HCT116 (cell line): Measurements from ENCODE around the gene FZR1. TPM values are rescaled to one million over a fixed set of nuclear protein-coding genes. Genes with fewer than 3 reads are reported as not detected.

ENCODE experiments used
- ATAC-seq: fragments of 200-7000 bp; cut with Tn5 transposase; 2 replicates; pipeline ENCODE4 v1.9.1; 2020; ENCODE audit warnings: mild to moderate bottlenecking, moderate library complexity
- BruUV-seq: library from RNA; stranded (reverse); fragments of 400-500 nt; replicated peaks from 2 replicates; lab custom pipeline; 2021; lab: Mats Ljungman, UMichigan
- CTCF ChIA-PET: fragments of 300-600 bp; sonication (Branson Sonifier 250); formaldehyde crosslinking; loops from one replicate; lab custom pipeline; 2021; ENCODE audit warnings: antibody characterized with exemption; lab: Charles Lee
- POLR2A ChIA-PET: fragments of 300-600, 350-600 bp; sonication (Branson Sonifier 250); formaldehyde crosslinking; loops from one replicate; lab custom pipeline; 2021; ENCODE audit warnings: antibody characterized with exemption; lab: Charles Lee
- RAD21 ChIA-PET, 2 experiments: fragments of 300-600 bp; sonication (Branson Sonifier 250); formaldehyde crosslinking; loops; one replicate each; lab custom pipeline; 2023; ENCODE audit warnings: low total read pairs in 2 of 2; ENCODE audit not compliant: uncharacterized antibody in 2 of 2, unreplicated experiment in 2 of 2, low non-redundant PET in 1 of 2; lab: Charles Lee
- DNase-seq: peaks from one replicate; pipeline ENCODE4 v3.0.0-alpha.2; 2010; ENCODE audit warnings: low read depth, low spot score
- H2AFZ ChIP-seq: fragments of 200-600 bp; shearing (Covaris generic), sonication (generic); 2 replicates; pipeline ENCODE4 v1.6.1; 2017; ENCODE audit warnings: low read depth, mixed run types, mixed read lengths, antibody characterized with exemption, low read length; ENCODE audit not compliant: poor library complexity, severe bottlenecking
- H3K27ac ChIP-seq: 2 replicates; pipeline ENCODE4 v1.5.1; 2012; ENCODE audit warnings: low read depth, low read length
- H3K27me3 ChIP-seq: fragments of 200-600 bp; sonication (generic); 2 replicates; pipeline ENCODE4 v1.6.1; 2016; ENCODE audit warnings: mixed run types, low read length, mixed read lengths; ENCODE audit not compliant: insufficient read depth
- H3K36me3 ChIP-seq, 2 experiments: fragments of 200-500 bp in 1 of 2; fragments of 200-600 bp in 1 of 2; sonication (Bioruptor generic) in 1 of 2; sonication (generic) in 1 of 2; 2 replicates each; pipeline versions ENCODE4 v1.5.1 to v1.6.1; 2014 to 2016; ENCODE audit warnings: low read length in 2 of 2, inconsistent platforms in 1 of 2, mixed read lengths in 1 of 2, mixed run types in 1 of 2; ENCODE audit not compliant: insufficient read depth in 2 of 2, control insufficient read depth in 1 of 2
- H3K4me1 ChIP-seq, 2 experiments: fragments of 200-600 bp in 1 of 2; sonication (generic) in 1 of 2; 2 replicates each; pipeline versions ENCODE4 v1.5.1 to v1.6.1; 2012 to 2017; ENCODE audit warnings: low read length in 2 of 2, inconsistent platforms in 1 of 2, mild to moderate bottlenecking in 1 of 2, mixed read lengths in 1 of 2, mixed run types in 1 of 2, moderate library complexity in 1 of 2; ENCODE audit not compliant: insufficient read depth in 2 of 2, control insufficient read depth in 1 of 2
- H3K4me2 ChIP-seq: fragments of 200-600 bp; sonication (generic); 2 replicates; pipeline ENCODE4 v1.6.1; 2017; ENCODE audit warnings: mixed run types, low read length, mixed read lengths
- H3K4me3 ChIP-seq, 2 experiments: fragments of 200-600 bp in 1 of 2; sonication (generic) in 1 of 2; replicated peaks in 1 of 2; 2 replicates each; pipeline ENCODE4 v1.5.1; 2011 to 2016; ENCODE audit warnings: low read length in 2 of 2, control low read depth in 1 of 2, low read depth in 1 of 2, mild to moderate bottlenecking in 1 of 2, mixed read lengths in 1 of 2, mixed run types in 1 of 2
- H3K79me2 ChIP-seq: fragments of 200-600 bp; sonication (generic); 2 replicates; pipeline ENCODE4 v1.6.1; 2017; ENCODE audit warnings: mild to moderate bottlenecking, mixed run types, low read length, moderate library complexity, mixed read lengths; ENCODE audit not compliant: insufficient read depth
- H3K9ac ChIP-seq: fragments of 200-600 bp; sonication (generic); 2 replicates; pipeline ENCODE4 v1.6.1; 2016; ENCODE audit warnings: low read length, mixed read lengths
- H3K9me2 ChIP-seq: fragments of 200-600 bp; sonication (generic), shearing (Covaris generic); 2 replicates; pipeline ENCODE4 v1.6.1; 2017; ENCODE audit warnings: mixed run types, mild to moderate bottlenecking, moderate library complexity; ENCODE audit not compliant: insufficient read depth
- H3K9me3 ChIP-seq, 2 experiments: fragments of 200-500 bp in 1 of 2; fragments of 200-600 bp in 1 of 2; sonication (Bioruptor generic) in 1 of 2; sonication (generic) in 1 of 2; 2 replicates each; pipeline ENCODE4 v1.6.1; 2014 to 2017; ENCODE audit warnings: low read length in 2 of 2, mixed read lengths in 2 of 2, inconsistent platforms in 1 of 2, low read depth in 1 of 2, mild to moderate bottlenecking in 1 of 2, mixed run types in 1 of 2, moderate library complexity in 1 of 2; ENCODE audit not compliant: control insufficient read depth in 1 of 2, insufficient read depth in 1 of 2
- H4K20me1 ChIP-seq: fragments of 200-600 bp; sonication (generic), shearing (Covaris generic); 2 replicates; pipeline ENCODE4 v1.6.1; 2017; ENCODE audit warnings: mixed run types, mild to moderate bottlenecking, moderate library complexity; ENCODE audit not compliant: insufficient read depth
- CBX3 ChIP-seq: IDR thresholded peaks from 2 replicates; pipeline ENCODE4 v1.6.1; 2012; ENCODE audit warnings: low read depth
- CEBPB ChIP-seq: IDR thresholded peaks from 2 replicates; pipeline ENCODE4 v1.6.1; 2012; ENCODE audit warnings: low read depth
- EGR1 ChIP-seq: IDR thresholded peaks from 2 replicates; pipeline ENCODE4 v1.6.1; 2012; ENCODE audit warnings: low read depth
- POLR2AphosphoS5 ChIP-seq: IDR thresholded peaks from 2 replicates; pipeline ENCODE4 v1.6.1; 2011; ENCODE audit warnings: mild to moderate bottlenecking, low read depth, low read length, moderate library complexity
- SP1 ChIP-seq: IDR thresholded peaks from 2 replicates; pipeline ENCODE4 v1.6.1; 2012; ENCODE audit warnings: low read depth
- YY1 ChIP-seq: IDR thresholded peaks from 2 replicates; pipeline ENCODE4 v1.6.1; 2011; ENCODE audit warnings: low read length, low read depth, moderate library complexity, mild to moderate bottlenecking; ENCODE audit not compliant: insufficient replicate concordance; ENCODE audit errors: extremely low read depth
- intact Hi-C: fragments of 100-400 bp; cut with micrococcal nuclease; formaldehyde crosslinking; loops from 2 replicates; pipeline ENCODE4 v1.10.0; 2022
- total RNA-seq: library from RNA; stranded (reverse); gene quantifications from one replicate; pipeline ENCODE4 v1.2.1, GENCODE V29; 2021; ENCODE audit not compliant: unreplicated experiment
- TF ChIP-seq, protein P1 (sequence below): IDR thresholded peaks from 2 replicates; pipeline ENCODE4 v1.6.1; 2012

Gene FZR1
- total RNA-seq, 1 experiment from 2014 or later, result 60.3 TPM

DNA sequence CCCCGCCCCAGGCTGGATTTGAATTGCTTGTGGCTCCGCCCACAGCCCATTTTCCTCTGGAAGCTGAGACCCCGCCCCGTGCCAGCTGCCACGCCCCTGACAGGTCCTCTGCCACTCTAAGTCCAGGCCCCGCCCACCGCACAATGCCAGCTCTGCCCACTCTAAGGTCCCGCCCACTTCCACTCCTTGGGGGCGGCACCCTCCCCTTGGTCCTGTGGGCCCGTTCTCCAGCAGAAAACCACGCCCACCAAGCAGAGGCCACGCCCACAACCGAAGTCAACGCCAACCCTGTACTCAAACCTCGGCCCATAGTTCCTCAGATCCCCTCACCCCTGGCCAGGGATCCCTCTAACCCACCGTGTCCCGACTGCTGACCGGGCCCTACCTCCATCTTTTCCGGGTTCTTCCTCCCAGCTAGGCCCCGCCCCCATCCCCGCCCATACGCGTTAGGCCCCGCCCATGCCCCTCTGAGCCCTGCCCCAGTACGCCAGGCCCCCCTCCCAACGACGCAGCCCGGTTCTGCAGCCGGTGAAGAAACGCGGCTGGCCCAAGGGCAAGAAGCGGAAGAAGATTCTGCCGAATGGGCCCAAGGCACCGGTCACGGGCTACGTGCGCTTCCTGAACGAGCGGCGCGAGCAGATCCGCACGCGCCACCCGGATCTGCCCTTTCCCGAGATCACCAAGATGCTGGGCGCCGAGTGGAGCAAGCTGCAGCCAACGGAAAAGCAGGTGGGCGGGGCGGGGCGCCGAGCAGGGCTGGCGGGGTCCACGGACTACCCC lies 67.9 kb downstream of the FZR1 start:
- ChIA-PET CTCF (interaction anchor here (1.7 kb wide), 1 partner anchor 29 kb away, joined by 11 read pairs; no protein-coding TSS in a partner anchor), RAD21 (interaction anchor here (0.6 to 1.0 kb wide), 3 partner anchors 29 to 778 kb away, joined by 3 to 5 read pairs (median 4); no protein-coding TSS in a partner anchor), POLR2A (interaction anchor here (1.2 to 1.4 kb wide), 3 partner anchors 13 to 73 kb away, joined by 3 to 5 read pairs (median 5); partner anchors contain the start of gene DOHH)
- TF ChIP-seq SP1 (peak; percentile 46), CBX3 (no peak), EGR1 (0 out of 2 replicates have a peak, but pooled peaks have one; percentile 43), YY1 (peak; percentile 66), CEBPB (no peak), POLR2AphosphoS5 (peak; percentile 32)
- TF ChIP-seq, protein P1, sequence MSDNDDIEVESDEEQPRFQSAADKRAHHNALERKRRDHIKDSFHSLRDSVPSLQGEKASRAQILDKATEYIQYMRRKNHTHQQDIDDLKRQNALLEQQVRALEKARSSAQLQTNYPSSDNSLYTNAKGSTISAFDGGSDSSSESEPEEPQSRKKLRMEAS, result no peak
- BruUV-seq, result no TSS peak
- Histone ChIP-seq H3K27me3 (no peaks in the 10 kb centered on the region), H3K4me2 (peak overlapping the region; percentile 98), H3K36me3 (peaks cover 3 to 21% of the 10 kb centered on the region in 2 experiments; a peak in 2 of 4 replicates), H3K9ac (peak overlapping the region; percentile 100), H3K4me1 (peaks cover 26 to 68% of the 10 kb centered on the region in 2 experiments), H3K9me3 (no peaks in the 10 kb centered on the region), H3K27ac (peak overlapping the region; percentile 93), H3K79me2 (peaks cover 24% of the 10 kb centered on the region; the same call in 1 of the 2 replicates), H3K9me2 (no peaks in the 10 kb centered on the region), H2AFZ (no peak overlapping the region), H3K4me3 (peak overlapping the region; percentile 94 to 98), H4K20me1 (no peaks in the 10 kb centered on the region; the same call in 1 of the 2 replicates)
- peak; percentile 97 for DNase-seq
- ATAC-seq, result peak; percentile 64
- intact Hi-C loops, result loop anchor here (10.0 kb wide), 1 partner anchor 631 kb away; no protein-coding TSS in a partner anchor
